HG02981 (cell line): ENCODE results near the gene FOXO1.
A peak's percentile ranks its signal among the peaks of the same experiment; 100 is the strongest.

Experiments used
- ATAC-seq: cut with Tn5 transposase; IDR thresholded peaks from one replicate; pipeline ENCODE4 v1.9.1; 2021; ENCODE audit warnings: mild to moderate bottlenecking, moderate library complexity; ENCODE audit not compliant: unreplicated experiment

The FOXO1 gene

DNA sequence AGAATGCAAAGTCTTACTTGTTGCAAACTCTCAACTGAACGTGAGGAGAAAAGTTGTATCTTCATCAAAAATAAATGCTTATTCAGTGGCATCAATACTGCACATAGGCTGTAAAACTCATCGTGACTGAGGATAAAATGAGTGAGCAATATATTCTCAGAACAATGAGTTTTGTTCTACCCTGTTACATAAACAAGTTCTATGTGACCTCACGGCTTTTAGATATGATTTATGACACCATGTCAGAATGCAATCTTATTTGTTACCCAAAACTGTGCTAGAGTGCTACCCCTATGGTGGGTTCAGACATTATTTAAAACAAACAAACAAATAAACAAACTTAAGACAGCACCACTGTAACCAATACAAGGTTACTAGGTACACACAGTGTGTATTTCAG is 55.4 kb downstream of the FOXO1 start:
- no peak for ATAC-seq

DNA sequence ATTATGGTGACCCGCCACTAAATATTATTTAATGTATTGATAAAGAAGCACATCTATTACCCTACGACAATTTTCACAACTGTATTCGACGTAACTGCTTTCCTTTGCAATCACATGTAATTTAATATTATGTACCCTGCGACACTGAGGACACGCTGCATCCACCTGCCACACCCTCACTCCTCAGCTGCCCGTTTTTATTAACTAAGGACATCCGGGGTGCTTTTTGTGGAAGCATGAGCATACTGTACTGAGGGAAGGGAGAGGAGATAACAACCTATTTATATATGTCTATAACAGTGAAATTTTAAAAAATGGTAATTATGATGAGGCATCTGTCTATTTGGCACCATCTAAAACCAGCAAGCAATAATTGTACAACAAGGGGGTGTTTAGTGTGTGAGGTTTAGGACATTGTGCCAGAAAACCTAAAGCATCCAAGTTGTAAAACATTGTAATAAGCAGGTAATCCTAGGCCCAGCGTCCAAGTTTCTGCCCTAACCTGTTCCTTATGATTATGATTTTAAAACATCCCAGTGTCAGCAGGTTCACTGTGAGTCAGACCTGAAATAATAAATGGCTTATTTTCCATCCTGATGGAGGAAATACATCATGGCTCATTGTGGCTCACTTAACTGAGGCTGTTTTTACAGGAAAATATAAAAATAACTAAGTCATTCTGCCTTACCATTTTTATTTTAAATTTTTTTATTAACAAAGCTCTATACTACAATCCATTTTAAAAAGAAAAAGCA is 56.3 kb downstream of the FOXO1 start:
- ATAC-seq, result no peak

DNA sequence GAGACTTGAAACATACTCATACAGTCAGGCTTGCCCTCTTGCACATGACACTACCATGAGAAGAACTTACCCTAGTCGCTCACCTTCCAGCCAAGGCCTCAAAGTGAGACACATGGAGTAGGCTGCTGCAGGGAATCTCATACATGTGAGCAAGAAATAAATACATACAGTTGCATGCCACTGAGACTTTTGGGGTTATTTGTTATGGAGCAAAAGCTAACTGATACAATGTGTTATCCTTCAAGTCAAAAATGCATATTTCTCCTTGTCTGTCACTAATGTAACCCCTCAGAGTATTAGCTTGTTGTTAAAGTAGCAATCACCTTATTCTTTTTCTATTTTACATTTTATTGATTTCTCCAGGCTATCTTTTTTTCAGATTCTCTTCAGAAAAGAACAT is 58.1 kb downstream of the FOXO1 start:
- ATAC-seq, result no peak

DNA sequence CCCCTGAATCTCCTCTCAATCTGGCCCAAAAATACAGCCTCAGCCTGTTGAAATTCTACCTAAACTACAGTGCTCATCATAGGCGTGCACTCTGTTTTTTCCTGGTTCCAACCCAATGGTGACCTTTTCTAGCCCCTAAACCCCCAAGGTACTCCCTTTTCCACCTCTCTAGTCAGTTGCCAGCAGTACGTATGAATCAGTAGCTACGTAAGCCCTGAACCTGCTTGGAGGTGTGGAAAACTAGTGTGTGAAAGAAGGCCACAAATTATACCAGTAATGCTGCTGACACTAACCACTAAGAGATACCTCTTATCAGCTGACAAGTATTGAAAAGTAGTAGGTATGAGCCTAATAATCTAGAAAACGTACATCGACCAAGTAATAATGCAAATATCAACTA is 60.9 kb downstream of the FOXO1 start:
- no peak for ATAC-seq

DNA sequence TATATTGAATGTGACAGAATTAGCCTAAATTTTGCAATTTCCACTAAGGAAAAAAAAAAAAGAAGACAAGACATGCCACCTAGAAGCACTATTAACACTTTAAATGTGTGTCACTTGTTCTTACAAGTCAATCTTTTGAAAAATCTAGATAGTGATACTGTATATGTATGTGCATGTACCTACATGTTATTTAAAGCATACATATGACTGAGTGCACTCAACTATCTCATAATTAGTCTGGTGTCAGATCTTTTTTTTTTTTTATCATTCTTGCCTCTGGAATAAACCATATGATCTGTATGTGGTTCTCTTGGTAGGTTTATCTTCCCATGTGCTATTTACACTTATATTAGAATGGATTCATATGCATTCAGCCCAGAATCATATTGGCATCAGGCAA is 62.3 kb downstream of the FOXO1 start:
- no peak for ATAC-seq

DNA sequence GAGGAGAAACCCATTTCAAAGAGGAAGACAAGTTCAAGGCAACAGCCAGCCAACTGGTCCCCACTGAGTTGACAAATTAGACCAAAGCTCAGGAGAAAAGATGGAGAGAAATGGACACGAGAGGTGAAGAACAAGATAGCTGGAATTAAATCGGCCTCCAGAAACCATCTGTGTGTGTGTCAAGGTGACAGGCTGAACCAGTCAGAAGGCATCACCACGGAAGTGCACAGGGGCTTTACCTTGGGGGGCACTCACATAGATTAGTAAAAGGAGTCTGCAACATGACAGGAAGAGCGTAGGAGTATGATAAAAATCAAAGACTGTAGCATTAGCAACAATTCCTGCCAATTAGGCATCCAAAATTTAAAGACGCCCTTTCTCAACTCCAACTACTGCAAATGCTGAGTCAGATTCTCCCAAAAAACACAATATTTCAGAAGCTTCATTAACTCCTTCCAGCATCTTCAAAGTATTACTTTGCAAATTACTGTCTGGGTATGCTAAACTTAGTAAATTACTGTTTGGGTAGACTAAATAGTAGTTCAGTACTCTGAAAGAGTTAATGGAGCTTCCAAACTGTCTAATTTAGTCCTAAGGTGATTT is 66.2 kb downstream of the FOXO1 start:
- no peak for ATAC-seq

DNA sequence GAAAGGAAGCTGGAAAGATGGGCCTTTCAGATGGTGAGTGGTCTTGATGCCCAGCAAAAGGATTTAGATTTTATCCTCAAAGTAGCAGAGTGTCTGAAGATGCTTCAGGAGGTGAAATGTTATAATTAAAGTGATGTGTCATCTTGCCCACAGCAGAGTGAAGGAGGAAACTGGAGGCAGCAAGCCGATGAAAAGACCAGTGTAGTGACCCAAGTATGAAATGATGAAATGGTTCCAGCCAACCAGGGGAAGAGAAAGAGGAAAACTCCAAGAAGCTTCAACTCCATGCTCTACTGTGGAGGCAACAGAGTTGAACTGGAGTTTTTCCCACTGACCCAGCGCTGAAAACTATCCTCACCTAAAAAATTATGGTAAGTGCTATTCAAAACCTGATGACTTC is 66.7 kb downstream of the FOXO1 start:
- no peak for ATAC-seq

DNA sequence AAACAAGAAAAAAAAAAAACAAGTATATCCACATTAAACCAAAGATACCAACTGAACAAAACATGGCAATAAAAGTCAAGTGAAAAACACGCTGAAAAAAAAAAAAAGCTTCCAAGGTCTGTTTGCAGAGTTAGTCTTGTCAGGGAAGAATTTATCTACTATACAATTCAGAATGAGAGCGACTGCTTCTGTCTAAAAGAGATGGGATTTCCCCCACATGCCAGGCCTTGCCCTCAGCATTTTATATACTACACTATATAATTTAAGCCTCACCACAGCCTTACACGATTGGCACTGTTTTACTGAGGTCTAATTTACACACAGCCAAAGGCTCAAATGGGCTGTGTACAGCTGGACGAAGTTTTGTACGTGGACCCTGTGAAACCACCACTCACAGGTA is 67.3 kb downstream of the FOXO1 start:
- no peak for ATAC-seq

DNA sequence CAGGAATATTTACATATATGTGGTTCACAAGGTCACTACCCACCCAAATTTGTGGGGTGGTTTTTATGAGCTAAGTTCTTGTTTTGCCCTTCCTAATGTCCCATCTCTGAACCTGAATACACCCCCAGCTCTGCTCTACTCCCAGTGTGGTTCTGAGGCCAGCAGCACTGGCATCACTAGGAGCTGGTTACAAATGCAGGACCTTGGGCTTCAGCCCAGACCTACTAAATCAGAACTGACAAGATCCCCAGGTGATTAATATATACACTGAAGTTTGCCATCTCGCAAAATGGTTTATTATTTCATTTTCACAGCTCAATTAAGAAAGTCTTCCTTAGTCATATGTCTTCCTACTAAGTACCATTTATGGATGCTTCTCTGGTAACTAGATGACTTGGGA is 67.9 kb downstream of the FOXO1 start:
- ATAC-seq, result no peak

DNA sequence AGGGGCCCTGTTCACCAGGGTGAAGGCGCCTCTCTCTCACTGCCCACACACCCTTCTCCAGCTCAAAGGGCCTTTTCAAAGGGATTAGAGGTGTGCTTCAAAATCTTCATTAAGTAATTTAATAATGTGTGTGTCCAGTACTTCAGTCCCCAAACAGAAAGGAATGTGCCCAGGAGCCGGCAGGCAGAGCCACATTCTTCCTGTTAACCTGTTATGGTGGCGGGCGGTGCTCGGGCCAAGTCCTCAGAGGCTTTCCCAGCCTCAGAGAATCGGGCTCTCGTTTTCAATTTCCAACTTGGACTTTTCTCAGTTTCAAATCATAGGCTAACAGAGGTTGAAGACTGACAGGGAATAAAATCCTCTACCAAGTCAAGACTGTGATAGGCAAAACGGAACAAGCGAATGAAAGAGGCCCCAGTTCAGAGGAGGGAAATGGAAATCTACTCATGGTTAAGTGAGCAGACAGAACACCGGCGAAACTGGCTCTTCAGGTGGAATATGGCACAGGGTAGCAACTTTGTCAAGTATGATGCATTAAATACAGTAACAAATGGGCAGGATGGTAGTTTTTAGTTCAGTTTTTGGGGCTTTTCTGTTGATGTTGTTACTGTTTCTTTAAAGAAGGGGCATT is 68.6 kb downstream of the FOXO1 start:
- ATAC-seq, result no peak

DNA sequence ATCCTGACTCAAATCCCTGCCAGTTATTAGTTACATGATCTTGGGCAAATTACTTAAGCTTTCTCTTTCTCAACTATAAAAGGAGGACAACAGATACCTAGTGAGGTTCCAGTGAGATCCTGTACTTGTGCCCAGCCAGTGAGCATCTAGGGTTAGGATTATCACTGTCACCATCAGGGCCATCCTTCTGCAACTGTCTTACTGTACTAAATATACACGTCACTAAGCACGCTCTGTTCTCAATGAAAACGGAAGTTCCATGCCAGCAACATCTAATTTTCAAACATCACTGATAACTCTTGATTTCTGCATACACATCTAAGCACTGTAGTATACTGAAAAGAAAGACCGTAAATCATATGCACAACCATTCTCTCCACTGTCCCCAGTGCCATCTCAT is 70.0 kb downstream of the FOXO1 start:
- ATAC-seq, result no peak

DNA sequence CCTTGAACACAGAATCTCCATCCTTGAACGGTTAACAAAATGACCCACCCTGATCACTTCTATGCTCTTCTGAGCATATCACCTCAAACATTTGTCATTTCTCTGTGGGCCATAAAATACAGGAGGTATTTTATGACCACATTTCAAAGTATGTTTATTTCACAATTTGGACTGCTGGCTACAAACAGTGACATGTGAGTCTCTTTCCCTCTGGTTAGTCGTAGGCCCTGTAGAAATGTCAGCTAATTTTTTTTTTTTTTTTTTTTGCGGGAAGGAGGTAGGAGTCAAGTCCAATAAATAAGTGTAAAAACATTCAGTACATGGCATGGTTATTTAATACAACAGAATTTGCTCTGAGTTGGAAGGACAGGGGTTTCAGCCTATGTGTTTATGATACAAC is 70.7 kb downstream of the FOXO1 start:
- no peak for ATAC-seq

DNA sequence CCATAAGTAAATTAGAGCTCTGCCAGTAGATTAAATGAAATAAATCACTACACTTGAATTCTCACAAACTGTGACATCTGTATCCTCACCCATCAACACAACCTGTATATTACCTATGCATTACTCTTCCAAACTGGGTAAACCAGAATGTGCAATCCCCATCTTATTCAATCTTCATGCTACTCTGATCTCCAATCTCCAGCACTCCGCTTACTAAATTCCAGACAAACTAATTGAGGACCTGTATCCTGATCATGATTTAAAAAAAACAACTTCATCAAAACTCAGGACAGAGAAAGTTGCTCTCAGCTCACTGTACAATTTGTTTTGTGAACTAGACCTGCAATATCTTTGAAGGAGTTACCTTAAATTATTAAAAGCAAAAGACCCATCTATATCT is 74.4 kb downstream of the FOXO1 start:
- ATAC-seq, result no peak

DNA sequence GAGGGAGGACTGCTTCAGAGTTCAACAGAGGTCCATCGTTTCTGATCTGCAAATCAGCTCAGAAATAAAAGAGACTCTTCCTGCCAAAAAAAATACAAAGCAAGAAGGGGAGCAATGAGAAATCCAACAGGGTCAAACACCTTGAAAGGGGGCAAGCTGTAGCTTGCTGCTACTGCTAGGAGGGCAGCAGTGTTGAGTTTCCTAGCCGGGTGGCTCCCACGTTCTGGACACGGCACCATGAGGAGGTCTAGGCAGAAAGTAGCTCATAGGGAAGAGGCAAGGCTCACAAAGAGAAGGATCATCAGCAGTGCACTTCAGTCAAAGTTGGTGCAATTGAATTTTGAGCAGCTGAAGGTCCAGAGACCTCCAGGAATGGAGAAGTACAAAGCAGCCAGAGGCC is 75.3 kb downstream of the FOXO1 start:
- ATAC-seq, result no peak

DNA sequence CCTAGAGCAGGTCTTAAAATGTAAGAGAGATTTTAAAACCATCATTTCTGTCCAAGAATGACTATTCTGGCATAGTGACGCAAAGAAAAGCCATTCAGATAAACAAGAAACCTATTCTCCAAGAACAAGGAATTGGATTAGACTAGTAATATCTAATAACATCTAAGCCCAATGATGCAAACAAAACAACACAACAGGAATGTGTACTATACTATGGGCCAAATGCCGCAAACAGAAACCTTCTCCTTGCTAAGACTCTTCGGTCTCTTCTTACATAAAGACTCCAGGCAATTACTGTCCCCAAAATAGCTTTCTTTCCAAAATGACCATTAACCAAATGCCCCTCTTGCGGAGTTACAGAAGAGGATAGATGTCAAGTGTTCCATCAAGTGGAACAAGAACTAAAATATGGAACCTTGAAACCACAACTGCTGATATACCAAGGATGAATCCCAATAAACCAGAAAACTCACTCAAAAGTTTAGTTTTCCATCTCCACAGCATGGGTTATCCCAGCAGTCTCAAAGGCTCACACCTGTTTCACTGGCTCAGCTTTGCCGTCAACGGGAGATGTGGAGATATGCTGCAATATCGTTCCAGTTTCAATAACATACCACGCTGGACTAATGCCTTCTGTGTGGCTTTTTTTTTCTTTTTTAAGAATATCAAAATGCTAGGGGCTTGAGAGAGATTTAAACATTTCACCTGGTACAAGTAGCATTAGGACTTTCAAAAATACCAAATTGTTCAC is 76.2 kb downstream of the FOXO1 start:
- ATAC-seq, result no peak

DNA sequence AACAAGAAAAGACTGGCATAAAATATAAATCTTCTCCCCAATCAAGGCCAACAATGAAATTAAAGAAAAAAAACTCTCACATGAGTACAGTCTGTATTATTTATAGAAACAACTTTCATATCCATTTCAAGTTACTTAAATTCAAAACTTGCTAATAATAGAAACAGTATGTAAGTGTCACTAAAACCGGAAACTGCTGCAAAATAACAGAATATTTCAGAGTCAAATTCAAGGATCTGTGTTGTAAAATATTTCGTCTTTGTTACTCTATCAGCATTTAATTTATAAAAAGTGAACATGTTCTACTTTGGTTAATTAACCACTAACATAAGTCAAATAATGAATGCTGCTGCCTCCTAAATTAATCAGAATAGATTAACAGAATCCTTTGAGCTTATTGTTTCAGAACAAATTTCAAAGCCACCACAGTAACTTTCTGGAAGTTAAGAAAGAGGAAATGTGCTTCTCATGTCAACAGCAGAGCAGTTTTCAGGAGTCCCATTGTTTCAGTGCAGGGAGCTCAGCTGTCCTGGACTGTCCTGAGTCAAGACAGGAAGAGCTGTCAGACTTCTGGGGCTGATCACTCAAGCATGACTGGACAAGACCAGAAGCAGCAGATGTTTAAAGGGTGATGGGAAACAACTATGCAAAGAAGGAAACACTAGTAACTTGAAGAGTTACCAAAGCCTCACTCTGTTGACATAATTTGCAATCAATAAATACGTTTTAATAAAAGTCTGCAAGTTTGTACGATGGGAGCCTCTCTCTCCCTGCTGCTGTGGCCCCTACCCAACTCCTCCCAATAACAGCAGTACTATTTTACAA is 76.9 kb downstream of the FOXO1 start:
- peak; percentile 90 for ATAC-seq

DNA sequence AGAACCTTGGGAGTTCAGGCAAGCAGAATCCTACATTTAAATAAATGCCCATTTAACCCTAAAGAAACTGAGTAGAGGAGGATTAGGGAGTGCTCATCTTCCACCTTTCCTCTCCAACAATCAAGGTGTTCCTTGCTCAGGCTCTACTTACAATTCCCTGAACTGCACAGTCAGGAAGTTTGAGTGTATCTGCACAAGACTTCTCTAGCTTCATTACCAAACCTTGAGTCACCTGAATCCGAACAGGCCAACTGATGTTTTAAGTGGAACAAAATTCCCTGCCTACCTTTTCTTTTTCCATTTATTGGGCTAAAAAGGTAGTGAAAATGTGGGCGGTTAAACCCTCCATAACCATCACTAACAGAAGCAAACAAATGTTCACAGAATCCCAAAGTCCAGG is 78.3 kb downstream of the FOXO1 start:
- no peak for ATAC-seq

DNA sequence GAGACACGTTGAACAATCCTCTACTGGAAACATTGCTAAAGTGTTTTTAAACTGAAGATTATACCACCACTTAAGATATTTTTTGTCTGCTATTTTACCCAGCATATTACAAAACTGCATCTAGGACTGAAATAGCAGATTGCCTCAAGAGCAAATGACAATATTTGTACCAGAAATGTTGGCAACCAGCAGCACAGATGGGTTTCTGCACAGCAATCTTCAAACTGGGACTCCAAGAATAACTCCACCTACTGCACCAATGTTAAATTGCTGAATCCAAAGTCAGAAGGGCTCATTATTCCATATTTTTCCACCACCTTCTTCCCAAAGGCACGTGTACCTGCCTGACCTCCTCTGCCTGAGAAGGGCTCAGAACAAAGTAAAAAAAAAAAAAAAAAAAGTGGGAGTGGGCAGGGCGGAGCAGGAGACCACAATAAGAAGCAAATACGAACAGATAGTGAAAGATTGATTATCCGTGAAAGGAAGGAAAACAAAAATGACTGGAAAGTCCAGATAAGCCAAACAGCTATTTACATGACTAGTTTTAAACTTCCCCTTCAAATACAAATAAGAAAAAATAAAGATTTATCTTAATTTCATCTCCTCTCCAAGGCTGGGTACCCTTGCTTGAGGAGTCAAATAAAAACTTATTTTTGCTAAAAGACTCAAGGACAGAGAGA is 79.4 kb downstream of the FOXO1 start:
- ATAC-seq, result no peak

DNA sequence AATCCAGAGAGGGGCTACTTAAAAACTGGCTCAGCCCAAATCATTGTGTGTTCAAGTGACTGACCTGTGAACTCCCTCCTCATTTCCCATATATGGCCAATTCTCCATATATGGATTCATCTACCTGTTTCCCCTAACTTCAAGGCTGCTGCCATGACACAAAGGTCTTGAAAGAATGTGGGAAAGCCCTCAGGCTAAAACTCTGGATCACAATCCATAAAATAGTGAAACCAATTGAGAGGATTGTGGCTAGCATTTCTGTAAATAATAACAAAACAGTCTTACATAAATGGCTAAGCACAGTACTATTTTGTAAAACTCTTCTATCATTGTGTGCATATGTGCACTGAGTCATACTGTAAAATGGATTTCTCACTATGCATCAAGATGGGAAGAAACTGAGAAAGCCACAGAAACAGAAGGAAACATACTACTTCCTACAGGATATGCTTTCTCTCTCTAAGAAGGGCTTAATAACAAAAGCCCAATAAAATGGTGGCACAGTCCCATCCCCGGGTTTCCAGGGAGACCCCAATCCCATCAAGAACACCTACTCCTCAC is 80.5 kb downstream of the FOXO1 start:
- no peak for ATAC-seq

DNA sequence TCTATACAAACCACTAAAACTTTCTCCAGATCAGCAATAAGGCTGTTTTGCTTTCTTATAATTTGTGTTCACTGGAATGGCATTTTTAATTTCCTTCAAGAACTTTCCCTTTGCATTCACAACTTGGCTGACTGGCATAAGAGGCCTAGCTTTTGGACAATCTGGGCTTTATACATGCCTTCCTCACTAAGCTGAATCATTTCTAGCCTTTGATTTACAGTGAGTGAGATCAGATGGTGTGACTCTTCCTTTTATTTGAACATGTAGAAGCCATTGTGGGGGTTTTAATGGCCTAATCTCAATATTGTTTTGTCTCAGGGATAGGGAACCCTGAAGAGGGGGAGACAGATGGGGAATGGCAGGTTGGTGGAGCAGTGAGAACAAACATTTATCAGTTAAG is 82.7 kb downstream of the FOXO1 start:
- no peak for ATAC-seq
